HL-60 (cell line): ENCODE results near the gene CCL27.

Source experiments
- DNase-seq, 2 experiments: peaks; one replicate each; pipeline ENCODE4 v3.0.0-alpha.2; 2010 to 2020; ENCODE audit warnings: low read depth in 1 of 2, low spot score in 1 of 2
- H3K27ac ChIP-seq: fragments of 250-450 bp; sonication (Bioruptor Pico); replicated peaks from 2 replicates; pipeline ENCODE4 v1.5.1; 2020; ENCODE audit warnings: mild to moderate bottlenecking, moderate library complexity
- H3K27me3 ChIP-seq: fragments of 250-450 bp; sonication (Bioruptor Pico); 2 replicates; pipeline ENCODE4 v1.5.1; 2021; ENCODE audit warnings: mild to moderate bottlenecking, moderate library complexity; ENCODE audit not compliant: insufficient read depth, poor library complexity, severe bottlenecking
- H3K4me3 ChIP-seq: replicated peaks from 2 replicates; pipeline ENCODE4 v1.5.1; 2011; ENCODE audit warnings: mild to moderate bottlenecking, control low read depth, low read length; ENCODE audit not compliant: insufficient read depth
- CTCF ChIP-seq: IDR thresholded peaks from one replicate; pipeline ENCODE4 v1.5.1; 2011; ENCODE audit warnings: low read length, control low read depth, inconsistent platforms; ENCODE audit not compliant: insufficient read depth
- GABPA ChIP-seq: IDR thresholded peaks from 2 replicates; pipeline ENCODE4 v1.6.1; 2012; ENCODE audit warnings: low read depth
- POLR2AphosphoS5 ChIP-seq: IDR thresholded peaks from 2 replicates; pipeline ENCODE4 v1.6.1; 2012; ENCODE audit warnings: low read depth
- SPI1 ChIP-seq: IDR thresholded peaks from 2 replicates; pipeline ENCODE4 v1.6.1; 2012; ENCODE audit warnings: low read depth, mild to moderate bottlenecking, borderline replicate concordance
- TF ChIP-seq, protein P1 (sequence below): IDR thresholded peaks from 2 replicates; pipeline ENCODE4 v1.6.1; 2012; ENCODE audit warnings: low read depth; ENCODE audit not compliant: insufficient replicate concordance

CCL27 gene

DNA sequence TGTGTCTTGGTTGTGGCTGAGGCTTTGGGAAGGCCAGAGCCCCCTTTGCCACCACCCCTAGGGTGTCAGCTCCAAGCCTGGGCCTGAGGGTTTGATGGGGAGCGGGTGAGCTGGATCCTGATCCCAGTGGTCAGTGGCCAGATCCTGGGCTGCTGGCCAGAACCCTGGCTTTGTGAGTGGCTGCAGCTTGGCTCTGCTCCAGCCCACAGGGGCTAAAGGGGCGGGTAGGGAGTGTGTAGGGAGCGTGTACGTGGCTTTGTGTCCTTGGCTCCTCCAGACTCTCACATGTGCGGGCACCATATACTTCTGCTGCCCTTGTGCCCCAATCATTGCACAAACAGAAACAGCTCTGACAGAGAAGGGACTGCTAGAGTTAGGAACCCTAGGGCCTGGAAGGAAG lies 11.6 kb downstream of the CCL27 start:
- TF ChIP-seq SPI1, result no peak
- TF ChIP-seq, protein P1, sequence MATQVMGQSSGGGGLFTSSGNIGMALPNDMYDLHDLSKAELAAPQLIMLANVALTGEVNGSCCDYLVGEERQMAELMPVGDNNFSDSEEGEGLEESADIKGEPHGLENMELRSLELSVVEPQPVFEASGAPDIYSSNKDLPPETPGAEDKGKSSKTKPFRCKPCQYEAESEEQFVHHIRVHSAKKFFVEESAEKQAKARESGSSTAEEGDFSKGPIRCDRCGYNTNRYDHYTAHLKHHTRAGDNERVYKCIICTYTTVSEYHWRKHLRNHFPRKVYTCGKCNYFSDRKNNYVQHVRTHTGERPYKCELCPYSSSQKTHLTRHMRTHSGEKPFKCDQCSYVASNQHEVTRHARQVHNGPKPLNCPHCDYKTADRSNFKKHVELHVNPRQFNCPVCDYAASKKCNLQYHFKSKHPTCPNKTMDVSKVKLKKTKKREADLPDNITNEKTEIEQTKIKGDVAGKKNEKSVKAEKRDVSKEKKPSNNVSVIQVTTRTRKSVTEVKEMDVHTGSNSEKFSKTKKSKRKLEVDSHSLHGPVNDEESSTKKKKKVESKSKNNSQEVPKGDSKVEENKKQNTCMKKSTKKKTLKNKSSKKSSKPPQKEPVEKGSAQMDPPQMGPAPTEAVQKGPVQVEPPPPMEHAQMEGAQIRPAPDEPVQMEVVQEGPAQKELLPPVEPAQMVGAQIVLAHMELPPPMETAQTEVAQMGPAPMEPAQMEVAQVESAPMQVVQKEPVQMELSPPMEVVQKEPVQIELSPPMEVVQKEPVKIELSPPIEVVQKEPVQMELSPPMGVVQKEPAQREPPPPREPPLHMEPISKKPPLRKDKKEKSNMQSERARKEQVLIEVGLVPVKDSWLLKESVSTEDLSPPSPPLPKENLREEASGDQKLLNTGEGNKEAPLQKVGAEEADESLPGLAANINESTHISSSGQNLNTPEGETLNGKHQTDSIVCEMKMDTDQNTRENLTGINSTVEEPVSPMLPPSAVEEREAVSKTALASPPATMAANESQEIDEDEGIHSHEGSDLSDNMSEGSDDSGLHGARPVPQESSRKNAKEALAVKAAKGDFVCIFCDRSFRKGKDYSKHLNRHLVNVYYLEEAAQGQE, result no peak
- no peak for TF ChIP-seq POLR2AphosphoS5
- no peak for TF ChIP-seq CTCF
- TF ChIP-seq GABPA, result no peak

GRCh38 chr9:34648673-34649072 lies 13.8 kb downstream of the CCL27 start:
- DNase-seq, result no peak
- no peak overlapping the region for H3K4me3 ChIP-seq
- no peaks in the 10 kb centered on the region for H3K27me3 ChIP-seq
- no peak for TF ChIP-seq SPI1
- no peak for TF ChIP-seq POLR2AphosphoS5
- TF ChIP-seq, protein P1, result no peak
- TF ChIP-seq GABPA, result no peak
- TF ChIP-seq CTCF, result no peak
- no peak overlapping the region for H3K27ac ChIP-seq

More for the DNA sequence above, 11.6 kb downstream of the CCL27 start:
- H3K27ac ChIP-seq, result no peak overlapping the region
- DNase-seq, result no peak
- no peaks in the 10 kb centered on the region for H3K27me3 ChIP-seq
- no peak overlapping the region for H3K4me3 ChIP-seq

DNA sequence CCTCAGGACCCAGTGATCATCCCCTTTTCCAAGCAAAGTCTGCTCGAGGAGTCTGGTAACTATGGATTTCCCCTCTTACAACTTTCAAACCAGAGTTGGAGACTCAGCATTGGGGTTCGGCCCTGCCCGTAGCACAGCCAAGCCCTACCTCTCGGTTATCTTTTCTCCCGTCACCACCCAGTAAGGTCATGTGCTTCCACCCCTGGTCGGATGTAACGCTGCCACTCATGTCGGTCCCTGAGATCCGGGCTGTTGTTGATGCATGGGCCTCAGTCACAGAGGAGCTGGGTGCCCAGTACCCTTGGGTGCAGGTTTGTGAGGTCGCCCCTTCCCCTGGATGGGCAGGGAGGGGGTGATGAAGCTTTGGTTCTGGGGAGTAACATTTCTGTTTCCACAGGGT lies 14.8 kb downstream of the CCL27 start:
- DNase-seq, result no peak
- no peak overlapping the region for H3K27ac ChIP-seq
- TF ChIP-seq SPI1 (no peak), CTCF (no peak), GABPA (no peak), POLR2AphosphoS5 (no peak)
- TF ChIP-seq, protein P1, result no peak
- no peaks in the 10 kb centered on the region for H3K27me3 ChIP-seq
- peak overlapping the region; percentile 72 for H3K4me3 ChIP-seq
